PC-3 (cell line): ENCODE results near the gene KRTAP12-1.

ENCODE experiments used
- CTCF ChIP-seq: fragments of 300-600 bp; sonication (generic); conservative IDR thresholded peaks from 2 replicates; pipeline ENCODE4 v1.5.1; 2017; ENCODE audit warnings: antibody characterized with exemption, low read depth, mild to moderate bottlenecking, low read length
- EZH2phosphoT487 ChIP-seq: fragments of 300-600 bp; sonication (generic); IDR thresholded peaks from 2 replicates; pipeline ENCODE4 v1.6.1; 2018; ENCODE audit warnings: mild to moderate bottlenecking, antibody characterized with exemption, low read length, borderline replicate concordance

GRCh38 chr21:44702111-44702972 is 20.4 kb upstream of the KRTAP12-1 start:
- TF ChIP-seq EZH2phosphoT487 (no peak), CTCF (no peak)
